ENCODE measurements around the gene FUT4.

The FUT4 gene

GRCh38 chr11:94583213-94583865 lies 39.6 kb downstream of the FUT4 start:
- no peaks in the 10 kb centered on the region for H3K36me3 ChIP-seq (ENCODE audit: insufficient read depth, low read length)
- no peak overlapping the region for H3K4me3 ChIP-seq
- TF ChIP-seq EZH2 (IDR thresholded peaks at IDR 0.05), result no peak
- no peak for TF ChIP-seq POLR2AphosphoS5 (IDR thresholded peaks at IDR 0.05; ENCODE audit: borderline replicate concordance, low read depth, low read length)
- TF ChIP-seq FOXP2 (optimal IDR thresholded peaks at IDR 0.05; ENCODE audit: control extremely low read depth, extremely low read length, insufficient read depth), result no peak
- no peak overlapping the region for H3K9ac ChIP-seq (ENCODE audit: insufficient read length)
- H3K27ac ChIP-seq, result no peak overlapping the region
- no peaks in the 10 kb centered on the region for H3K9me3 ChIP-seq (ENCODE audit: low read depth, low read length)
- no peak for DNase-seq (ENCODE audit: low read depth, low spot score)

DNA sequence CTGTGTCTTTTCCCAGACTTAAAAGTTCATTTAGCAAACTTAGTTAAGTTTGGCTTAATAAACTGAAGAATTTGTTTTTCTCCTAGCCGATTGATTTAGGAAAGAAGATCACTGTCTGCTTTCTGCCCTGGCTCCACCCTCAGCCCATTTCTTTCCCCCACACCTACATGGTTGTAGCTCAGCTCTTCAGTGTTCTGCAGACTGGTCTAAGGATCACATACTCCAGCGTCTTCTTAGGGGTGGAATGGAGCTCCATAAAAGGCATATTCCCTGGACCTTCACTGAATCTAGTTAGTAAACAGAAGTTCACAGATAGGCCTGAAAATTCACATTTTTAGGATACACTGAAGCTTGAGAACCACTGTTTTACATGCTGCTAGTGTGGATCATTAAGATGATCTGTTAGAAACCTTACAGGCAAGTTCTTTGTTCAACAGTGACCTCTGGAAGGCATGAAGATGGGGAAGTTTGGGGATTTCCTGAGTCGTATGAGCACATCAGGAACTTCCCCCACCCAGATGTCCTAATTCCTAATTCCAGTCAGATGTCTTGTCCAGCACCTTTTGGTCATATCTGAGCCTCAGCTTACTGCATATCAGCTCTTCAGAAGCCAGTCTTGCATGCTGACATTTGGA lies 40.3 kb downstream of the FUT4 start:
- Histone ChIP-seq H3K4me3 (no peak overlapping the region), H3K9ac (ENCODE audit: insufficient read length) (no peak overlapping the region), H3K9me3 (ENCODE audit: low read depth, low read length) (no peaks in the 10 kb centered on the region), H3K27ac (no peak overlapping the region), H3K36me3 (ENCODE audit: insufficient read depth, low read length) (no peaks in the 10 kb centered on the region)
- TF ChIP-seq EZH2 (IDR thresholded peaks at IDR 0.05) (no peak), POLR2AphosphoS5 (IDR thresholded peaks at IDR 0.05; ENCODE audit: borderline replicate concordance, low read depth, low read length) (no peak), FOXP2 (optimal IDR thresholded peaks at IDR 0.05; ENCODE audit: control extremely low read depth, extremely low read length, insufficient read depth) (no peak)
- no peak for DNase-seq (ENCODE audit: low read depth, low spot score)

GRCh38 chr11:94584978-94585377 lies 41.3 kb downstream of the FUT4 start:
- no peak overlapping the region for H3K27ac ChIP-seq
- no peak overlapping the region for H3K4me3 ChIP-seq
- H3K9me3 ChIP-seq (ENCODE audit: low read depth, low read length), result no peaks in the 10 kb centered on the region
- H3K9ac ChIP-seq (ENCODE audit: insufficient read length), result no peak overlapping the region
- TF ChIP-seq POLR2AphosphoS5 (IDR thresholded peaks at IDR 0.05; ENCODE audit: borderline replicate concordance, low read depth, low read length) (no peak), FOXP2 (optimal IDR thresholded peaks at IDR 0.05; ENCODE audit: control extremely low read depth, extremely low read length, insufficient read depth) (no peak), EZH2 (IDR thresholded peaks at IDR 0.05) (no peak)
- no peaks in the 10 kb centered on the region for H3K36me3 ChIP-seq (ENCODE audit: insufficient read depth, low read length)
- DNase-seq (ENCODE audit: low read depth, low spot score), result no peak

- Histone ChIP-seq H3K9ac (ENCODE audit: insufficient read length) (no peak overlapping the region), H3K36me3 (ENCODE audit: insufficient read depth, low read length) (no peaks in the 10 kb centered on the region), H3K4me3 (no peak overlapping the region), H3K27ac (no peak overlapping the region), H3K9me3 (ENCODE audit: low read depth, low read length) (no peaks in the 10 kb centered on the region)
- no peak for DNase-seq (ENCODE audit: low read depth, low spot score)
- no peak for TF ChIP-seq EZH2 (IDR thresholded peaks at IDR 0.05)
- no peak for TF ChIP-seq POLR2AphosphoS5 (IDR thresholded peaks at IDR 0.05; ENCODE audit: borderline replicate concordance, low read depth, low read length)
- TF ChIP-seq FOXP2 (optimal IDR thresholded peaks at IDR 0.05; ENCODE audit: control extremely low read depth, extremely low read length, insufficient read depth), result no peak
Measured at GRCh38 chr11:94585399-94585798, 41.7 kb downstream of the FUT4 start.

GRCh38 chr11:94586546-94586945 lies 42.8 kb downstream of the FUT4 start:
- TF ChIP-seq FOXP2 (optimal IDR thresholded peaks at IDR 0.05; ENCODE audit: control extremely low read depth, extremely low read length, insufficient read depth), result no peak
- Histone ChIP-seq H3K36me3 (ENCODE audit: insufficient read depth, low read length) (no peaks in the 10 kb centered on the region), H3K4me3 (no peak overlapping the region), H3K9me3 (ENCODE audit: low read depth, low read length) (no peaks in the 10 kb centered on the region), H3K27ac (no peak overlapping the region), H3K9ac (ENCODE audit: insufficient read length) (no peak overlapping the region)
- DNase-seq (ENCODE audit: low read depth, low spot score), result no peak

DNA sequence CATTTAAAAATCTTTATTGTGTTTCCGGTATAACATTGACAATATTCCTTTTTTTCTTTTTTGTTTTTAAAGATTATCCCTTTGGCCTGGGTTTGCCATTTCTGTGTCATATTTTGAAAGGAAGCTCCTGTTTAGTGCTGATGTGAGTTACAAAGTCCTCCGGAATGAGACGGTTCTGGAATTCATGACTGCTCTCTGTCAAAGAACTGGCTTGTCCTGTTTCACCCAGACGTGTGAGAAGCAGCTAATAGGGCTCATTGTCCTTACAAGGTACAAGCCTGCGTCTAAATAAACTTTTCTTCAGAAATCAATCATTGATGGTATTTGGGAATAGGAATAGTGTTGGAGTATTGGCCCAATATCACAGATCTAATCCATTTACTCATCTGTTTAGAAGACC lies 43.3 kb downstream of the FUT4 start:
- Histone ChIP-seq H3K9ac (ENCODE audit: insufficient read length) (no peak overlapping the region), H3K4me3 (no peak overlapping the region), H3K36me3 (ENCODE audit: insufficient read depth, low read length) (no peaks in the 10 kb centered on the region), H3K27ac (no peak overlapping the region), H3K9me3 (ENCODE audit: low read depth, low read length) (no peaks in the 10 kb centered on the region)
- DNase-seq (ENCODE audit: low read depth, low spot score), result no peak
- TF ChIP-seq FOXP2 (optimal IDR thresholded peaks at IDR 0.05; ENCODE audit: control extremely low read depth, extremely low read length, insufficient read depth) (no peak), POLR2AphosphoS5 (IDR thresholded peaks at IDR 0.05; ENCODE audit: borderline replicate concordance, low read depth, low read length) (no peak), EZH2 (IDR thresholded peaks at IDR 0.05) (no peak)

DNA sequence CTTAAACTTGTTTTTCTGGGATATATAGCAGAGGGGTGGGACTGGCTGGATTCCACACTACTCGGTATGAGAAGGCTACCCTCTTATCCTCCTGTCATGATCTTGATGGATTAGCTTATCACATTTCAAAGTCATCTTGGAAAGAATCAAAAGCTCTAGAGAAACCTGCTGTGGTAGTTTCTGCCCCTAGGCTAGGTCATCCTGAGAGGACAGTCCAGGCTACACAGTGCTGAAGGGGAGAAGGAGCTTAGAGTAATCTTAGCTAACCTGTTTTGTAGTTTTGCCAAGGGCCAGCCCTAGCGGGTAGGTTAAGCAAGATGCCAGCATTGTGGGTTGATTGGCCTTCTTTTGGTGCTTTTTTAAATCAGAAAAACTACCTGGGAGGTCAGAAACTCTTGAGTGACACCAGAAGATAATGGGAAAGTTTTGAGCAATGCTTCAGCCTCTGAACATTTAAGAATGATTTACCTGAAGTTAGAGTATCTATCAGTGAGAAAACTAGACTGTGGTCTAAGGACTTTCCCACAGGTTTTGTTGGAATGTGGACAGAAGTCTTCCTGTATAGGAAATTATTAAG lies 44.7 kb downstream of the FUT4 start:
- TF ChIP-seq POLR2AphosphoS5 (IDR thresholded peaks at IDR 0.05; ENCODE audit: borderline replicate concordance, low read depth, low read length), result no peak
- no peak for TF ChIP-seq EZH2 (IDR thresholded peaks at IDR 0.05)
- TF ChIP-seq FOXP2 (optimal IDR thresholded peaks at IDR 0.05; ENCODE audit: control extremely low read depth, extremely low read length, insufficient read depth), result no peak
- Histone ChIP-seq H3K9ac (ENCODE audit: insufficient read length) (no peak overlapping the region), H3K36me3 (ENCODE audit: insufficient read depth, low read length) (no peaks in the 10 kb centered on the region), H3K4me3 (no peak overlapping the region), H3K9me3 (ENCODE audit: low read depth, low read length) (no peaks in the 10 kb centered on the region), H3K27ac (no peak overlapping the region)
- no peak for DNase-seq (ENCODE audit: low read depth, low spot score)

GRCh38 chr11:94590352-94591041 lies 46.8 kb downstream of the FUT4 start:
- no peak for TF ChIP-seq EZH2 (IDR thresholded peaks at IDR 0.05)
- no peak for TF ChIP-seq FOXP2 (optimal IDR thresholded peaks at IDR 0.05; ENCODE audit: control extremely low read depth, extremely low read length, insufficient read depth)
- TF ChIP-seq POLR2AphosphoS5 (IDR thresholded peaks at IDR 0.05; ENCODE audit: borderline replicate concordance, low read depth, low read length), result no peak
- no peak for DNase-seq (ENCODE audit: low read depth, low spot score)
- H3K4me3 ChIP-seq, result no peak overlapping the region
- H3K27ac ChIP-seq, result no peak overlapping the region
- no peaks in the 10 kb centered on the region for H3K9me3 ChIP-seq (ENCODE audit: low read depth, low read length)
- no peaks in the 10 kb centered on the region for H3K36me3 ChIP-seq (ENCODE audit: insufficient read depth, low read length)
- no peak overlapping the region for H3K9ac ChIP-seq (ENCODE audit: insufficient read length)
